OCI-LY7 (cell line): ENCODE data around the gene GGTA1. TPM values are rescaled to one million over a fixed set of nuclear protein-coding genes. Genes with fewer than 3 reads are reported as not detected.

Experiments used
- BruUV-seq: library from RNA; stranded (reverse); fragments of 400-500 nt; replicated peaks from 2 replicates; lab custom pipeline; 2021; lab: Mats Ljungman, UMichigan
- CTCF ChIA-PET: fragments of 300-600 bp; sonication (Branson Sonifier 250); formaldehyde crosslinking; loops from one replicate; lab custom pipeline; 2022; ENCODE audit warnings: antibody characterized with exemption; ENCODE audit not compliant: unreplicated experiment; lab: Charles Lee
- POLR2A ChIA-PET: fragments of 300-600 bp; sonication (Branson Sonifier 250); formaldehyde crosslinking; loops from one replicate; lab custom pipeline; 2022; ENCODE audit warnings: antibody characterized with exemption; lab: Charles Lee
- DNase-seq: peaks from one replicate; pipeline ENCODE4 v3.0.0-alpha.2; 2015; ENCODE audit warnings: low spot score
- H2AFZ ChIP-seq: fragments of 200-600 bp; sonication (generic), shearing (Covaris generic); 2 replicates; pipeline ENCODE4 v1.6.1; 2014; ENCODE audit warnings: mild to moderate bottlenecking, antibody characterized with exemption, low read length, moderate library complexity
- H3K27ac ChIP-seq: fragments of 200-600 bp; sonication (generic); 2 replicates; pipeline ENCODE4 v1.5.1; 2014; ENCODE audit warnings: mixed run types, low read depth, mild to moderate bottlenecking, moderate library complexity, low read length, inconsistent platforms; ENCODE audit not compliant: poor library complexity, severe bottlenecking
- H3K36me3 ChIP-seq: fragments of 200-600 bp; sonication (generic); 2 replicates; pipeline ENCODE4 v1.6.1; 2014; ENCODE audit warnings: mild to moderate bottlenecking, antibody characterized with exemption, low read length, moderate library complexity, mixed read lengths; ENCODE audit not compliant: insufficient read depth
- H3K4me1 ChIP-seq: fragments of 200-600 bp; sonication (generic); 2 replicates; pipeline ENCODE4 v1.5.1; 2014; ENCODE audit warnings: mild to moderate bottlenecking, low read length; ENCODE audit not compliant: insufficient read depth, poor library complexity, severe bottlenecking
- H3K4me2 ChIP-seq: fragments of 200-600 bp; sonication (generic); 2 replicates; pipeline ENCODE4 v1.6.1; 2014; ENCODE audit warnings: mild to moderate bottlenecking, low read length
- H3K4me3 ChIP-seq: fragments of 200-600 bp; sonication (generic); 2 replicates; pipeline ENCODE4 v1.5.1; 2014; ENCODE audit warnings: mild to moderate bottlenecking, low read depth, low read length; ENCODE audit not compliant: poor library complexity, severe bottlenecking
- H3K79me2 ChIP-seq: fragments of 200-600 bp; sonication (generic); 2 replicates; pipeline ENCODE4 v1.6.1; 2016; ENCODE audit warnings: low read depth, mild to moderate bottlenecking, low read length, moderate library complexity, mixed read lengths; ENCODE audit not compliant: insufficient read depth
- H3K9me2 ChIP-seq: fragments of 200-600 bp; sonication (generic); 2 replicates; pipeline ENCODE4 v1.6.1; 2016; ENCODE audit warnings: mild to moderate bottlenecking, low read length, mixed read lengths; ENCODE audit not compliant: insufficient read depth
- H3K9me3 ChIP-seq: fragments of 200-600 bp; sonication (generic); 2 replicates; pipeline ENCODE4 v1.6.1; 2014; ENCODE audit warnings: mild to moderate bottlenecking, mixed run types, low read length, mixed read lengths
- H4K20me1 ChIP-seq: fragments of 200-600 bp; sonication (generic); 2 replicates; pipeline ENCODE4 v1.6.1; 2014; ENCODE audit warnings: mild to moderate bottlenecking, antibody characterized with exemption, low read length, moderate library complexity, mixed read lengths; ENCODE audit not compliant: insufficient read depth
- CTCF ChIP-seq: fragments of 200-600 bp; sonication (generic); conservative IDR thresholded peaks from 2 replicates; pipeline ENCODE4 v1.5.1; 2014; ENCODE audit warnings: mild to moderate bottlenecking, antibody characterized with exemption, low read length, moderate library complexity, mixed read lengths
- EZH2phosphoT487 ChIP-seq: fragments of 200-600 bp; sonication (generic); IDR thresholded peaks from 2 replicates; pipeline ENCODE4 v1.6.1; 2018; ENCODE audit warnings: low read depth, borderline replicate concordance, mild to moderate bottlenecking, mixed run types, antibody characterized with exemption, low read length, moderate library complexity, mixed read lengths
- intact Hi-C: fragments of 100-400 bp; cut with micrococcal nuclease; formaldehyde crosslinking; loops from one replicate; pipeline ENCODE4 v1.10.0; 2022; ENCODE audit not compliant: unreplicated experiment
- total RNA-seq, 2 experiments: library from RNA; depleted of rRNA in 1 of 2; stranded (reverse); fragments of >200 nt in 1 of 2; shearing (Covaris generic) in 1 of 2; gene quantifications; 2 replicates each; pipeline ENCODE4 v1.2.3, GENCODE V29; 2014 to 2022

The GGTA1 gene
- total RNA-seq, 2 experiments from 2014 or later, result not detected

DNA sequence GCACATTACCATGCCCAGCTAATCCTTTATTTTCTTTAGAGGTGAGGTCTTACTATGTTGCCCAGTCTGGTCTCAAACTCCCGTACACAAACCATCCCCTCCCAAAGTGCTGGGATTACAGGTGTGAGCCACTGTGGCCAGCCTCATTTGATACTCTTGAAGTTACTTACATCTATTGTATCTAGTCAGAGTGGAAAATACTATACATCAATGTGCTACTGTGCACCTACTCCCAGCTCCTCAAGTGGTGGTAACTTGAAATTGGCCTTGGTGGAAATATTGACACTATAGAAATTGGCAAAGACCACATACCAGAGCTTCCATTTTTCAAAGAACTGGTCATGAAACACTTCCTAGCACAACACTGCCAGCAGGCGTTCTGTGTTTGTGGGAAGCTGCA lies 10.3 kb downstream of the GGTA1 start:
- ChIA-PET CTCF (no interaction called here), POLR2A (no interaction called here)
- no peak overlapping the region for H3K4me2 ChIP-seq
- no peak overlapping the region for H2AFZ ChIP-seq
- no peaks in the 10 kb centered on the region for H3K79me2 ChIP-seq
- DNase-seq, result no peak
- no peak overlapping the region for H3K4me3 ChIP-seq
- H3K4me1 ChIP-seq, result no peaks in the 10 kb centered on the region
- BruUV-seq, result no TSS peak
- no peaks in the 10 kb centered on the region for H4K20me1 ChIP-seq
- no peak overlapping the region for H3K27ac ChIP-seq
- H3K36me3 ChIP-seq, result no peaks in the 10 kb centered on the region
- H3K9me2 ChIP-seq, result no peaks in the 10 kb centered on the region
- H3K9me3 ChIP-seq, result no peaks in the 10 kb centered on the region
- intact Hi-C loops, result no loop called here
- no peak for TF ChIP-seq CTCF
- TF ChIP-seq EZH2phosphoT487, result no peak

DNA sequence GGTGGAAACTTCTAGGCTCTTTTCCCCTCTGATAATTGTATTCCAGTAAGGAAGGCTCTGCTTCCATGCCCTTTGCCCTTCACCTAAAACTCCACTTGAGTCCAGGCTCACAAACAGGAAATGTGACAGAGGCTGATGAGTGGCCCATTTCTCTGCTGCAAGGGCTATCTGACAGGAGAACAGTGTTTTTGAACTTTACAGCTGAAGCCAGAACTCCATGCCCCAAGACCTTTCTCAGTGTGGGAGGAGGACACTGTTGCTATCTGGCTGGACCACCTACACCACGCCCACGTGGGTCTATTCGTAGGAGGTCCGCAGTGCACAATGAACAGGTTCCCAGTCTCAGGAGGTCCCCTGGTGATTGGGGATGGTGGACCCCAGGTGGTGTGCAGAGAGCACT lies 13.6 kb downstream of the GGTA1 start:
- no peak for DNase-seq
- TF ChIP-seq CTCF (no peak), EZH2phosphoT487 (no peak)
- no TSS peak for BruUV-seq
- Histone ChIP-seq H3K9me3 (no peaks in the 10 kb centered on the region), H3K4me1 (no peaks in the 10 kb centered on the region), H3K36me3 (no peaks in the 10 kb centered on the region), H3K27ac (no peak overlapping the region), H3K9me2 (no peaks in the 10 kb centered on the region), H4K20me1 (no peaks in the 10 kb centered on the region), H2AFZ (no peak overlapping the region), H3K4me3 (no peak overlapping the region), H3K79me2 (no peaks in the 10 kb centered on the region), H3K4me2 (no peak overlapping the region)
- CTCF ChIA-PET, result no interaction called here
- intact Hi-C loops, result no loop called here
- POLR2A ChIA-PET, result no interaction called here

DNA sequence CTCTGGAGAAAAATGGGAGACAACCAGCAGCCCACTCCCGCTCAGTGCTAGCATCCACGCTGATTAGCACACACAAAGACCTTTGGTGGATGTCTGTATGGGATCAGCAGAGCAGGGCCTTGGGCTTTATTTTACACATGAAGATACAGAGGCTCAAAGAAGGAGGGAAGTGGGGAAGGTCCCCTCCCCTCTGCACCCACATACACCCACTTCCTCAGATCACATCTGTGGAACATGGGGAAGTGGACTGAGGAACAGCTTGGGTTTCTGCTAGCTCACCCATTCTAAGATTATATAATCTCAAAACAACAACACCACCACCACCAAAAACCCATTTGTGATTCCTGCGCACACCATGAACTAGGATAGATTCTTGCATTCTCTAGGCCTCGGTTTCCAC lies 14.0 kb downstream of the GGTA1 start:
- H3K79me2 ChIP-seq, result no peaks in the 10 kb centered on the region
- H3K4me3 ChIP-seq, result no peak overlapping the region
- H3K4me1 ChIP-seq, result no peaks in the 10 kb centered on the region
- H3K27ac ChIP-seq, result no peak overlapping the region
- DNase-seq, result no peak
- no peak overlapping the region for H3K4me2 ChIP-seq
- H3K36me3 ChIP-seq, result no peaks in the 10 kb centered on the region
- H3K9me3 ChIP-seq, result no peaks in the 10 kb centered on the region
- intact Hi-C loops, result no loop called here
- TF ChIP-seq EZH2phosphoT487 (no peak), CTCF (no peak)
- CTCF ChIA-PET, result interaction anchor here (0.6 kb wide), 1 partner anchor 104 kb away, joined by 10 read pairs; no protein-coding TSS in a partner anchor
- H2AFZ ChIP-seq, result no peak overlapping the region
- no peaks in the 10 kb centered on the region for H4K20me1 ChIP-seq
- POLR2A ChIA-PET, result interaction anchor here (0.7 kb wide), 1 partner anchor 20 kb away, joined by 3 read pairs; no protein-coding TSS in a partner anchor
- BruUV-seq, result no TSS peak
- H3K9me2 ChIP-seq, result no peaks in the 10 kb centered on the region
